GM21723 (cell line): ENCODE results near the gene SPATA17.

Source experiments
- ATAC-seq: cut with Tn5 transposase; IDR thresholded peaks from one replicate; pipeline ENCODE4 v1.9.1; 2021; ENCODE audit warnings: mild to moderate bottlenecking, moderate library complexity; ENCODE audit not compliant: unreplicated experiment

The SPATA17 gene

GRCh38 chr1:217839161-217839560, 208.0 kb downstream of the SPATA17 start:
- ATAC-seq, result no peak

DNA sequence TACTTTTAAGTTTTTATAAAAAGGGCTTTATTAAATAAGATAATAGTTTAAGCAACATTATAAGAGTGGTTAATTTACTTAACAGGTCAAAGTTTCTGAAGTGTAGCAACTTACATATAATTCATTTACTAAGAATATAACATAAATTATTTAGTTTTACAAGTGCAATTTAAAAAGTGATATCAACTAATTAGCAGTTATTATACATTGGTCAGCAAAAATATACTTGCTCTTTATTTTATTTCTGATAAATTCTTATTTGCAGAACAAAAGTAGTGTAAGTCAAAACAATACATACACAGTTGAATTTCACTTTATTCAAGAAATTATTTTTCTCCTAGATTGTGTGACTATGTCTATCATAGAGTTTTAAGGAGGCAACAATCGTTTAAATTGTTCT, 215.6 kb downstream of the SPATA17 start:
- no peak for ATAC-seq

DNA sequence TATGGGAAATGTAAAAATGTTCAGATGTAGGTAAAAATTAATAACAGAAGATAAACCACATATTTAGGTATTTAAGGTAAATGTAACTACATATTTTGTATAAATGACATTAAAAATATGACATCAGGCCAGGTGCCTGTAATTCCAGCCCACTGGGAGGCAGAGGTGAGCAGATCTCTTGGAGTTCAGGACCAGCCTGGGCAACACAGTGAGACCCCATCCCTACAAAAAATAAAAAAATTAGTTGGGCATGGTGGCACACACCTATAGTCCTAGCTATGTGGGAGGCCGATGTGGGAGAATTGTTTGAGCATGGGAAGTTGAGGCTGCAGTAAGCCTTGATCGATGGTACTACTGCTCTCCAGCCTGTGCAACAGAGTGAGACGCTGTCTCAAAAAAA, 216.5 kb downstream of the SPATA17 start:
- no peak for ATAC-seq

GRCh38 chr1:217856342-217857034, 225.3 kb downstream of the SPATA17 start:
- no peak for ATAC-seq

GRCh38 chr1:217857061-217857460, 225.9 kb downstream of the SPATA17 start:
- ATAC-seq, result no peak

GRCh38 chr1:217861658-217862057, 230.5 kb downstream of the SPATA17 start:
- ATAC-seq, result no peak

GRCh38 chr1:217867446-217867995, 236.4 kb downstream of the SPATA17 start:
- ATAC-seq, result no peak

GRCh38 chr1:217871955-217872354, 240.8 kb downstream of the SPATA17 start:
- no peak for ATAC-seq

DNA sequence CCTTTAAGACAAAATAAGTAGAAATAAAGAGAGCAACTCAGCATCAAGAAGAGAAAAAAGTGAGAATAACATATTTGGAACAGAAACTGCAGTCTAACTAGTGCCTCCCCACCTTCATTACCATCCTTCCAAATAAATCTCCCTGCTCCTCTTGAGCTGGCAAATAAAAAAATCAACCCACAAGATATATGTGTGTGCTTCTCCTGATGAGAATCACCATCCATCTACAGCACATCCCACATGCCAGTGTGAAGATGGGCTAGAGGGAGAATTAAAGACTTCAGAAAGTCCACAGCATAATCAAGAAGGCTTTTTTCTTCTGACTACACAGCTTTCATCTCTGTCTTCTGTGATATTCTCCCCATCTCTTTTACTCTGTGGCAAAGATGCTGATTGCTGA, 244.1 kb downstream of the SPATA17 start:
- no peak for ATAC-seq

GRCh38 chr1:217876401-217876800, 245.3 kb downstream of the SPATA17 start:
- no peak for ATAC-seq

DNA sequence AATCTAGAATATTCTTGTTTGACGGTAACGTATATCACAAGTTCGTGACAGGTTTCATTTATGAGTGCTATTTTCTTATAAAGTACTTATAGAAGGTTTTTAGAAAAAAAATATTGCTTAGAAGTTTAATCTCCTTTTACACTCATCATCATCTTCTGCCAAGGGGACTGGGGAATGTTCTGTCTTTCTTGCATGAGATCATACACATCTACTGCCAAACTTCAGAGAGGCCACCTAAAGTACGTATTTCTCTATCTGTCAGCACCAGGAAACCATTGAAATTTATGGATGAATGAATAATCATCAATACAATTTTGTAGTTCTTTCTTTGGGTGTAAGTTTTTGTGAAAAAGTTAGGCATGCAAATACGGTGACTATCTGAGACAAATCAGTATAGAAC, 245.8 kb downstream of the SPATA17 start:
- no peak for ATAC-seq

- no peak for ATAC-seq
These were observed 250.0 kb downstream of the SPATA17 start for GRCh38 chr1:217881131-217881543.

DNA sequence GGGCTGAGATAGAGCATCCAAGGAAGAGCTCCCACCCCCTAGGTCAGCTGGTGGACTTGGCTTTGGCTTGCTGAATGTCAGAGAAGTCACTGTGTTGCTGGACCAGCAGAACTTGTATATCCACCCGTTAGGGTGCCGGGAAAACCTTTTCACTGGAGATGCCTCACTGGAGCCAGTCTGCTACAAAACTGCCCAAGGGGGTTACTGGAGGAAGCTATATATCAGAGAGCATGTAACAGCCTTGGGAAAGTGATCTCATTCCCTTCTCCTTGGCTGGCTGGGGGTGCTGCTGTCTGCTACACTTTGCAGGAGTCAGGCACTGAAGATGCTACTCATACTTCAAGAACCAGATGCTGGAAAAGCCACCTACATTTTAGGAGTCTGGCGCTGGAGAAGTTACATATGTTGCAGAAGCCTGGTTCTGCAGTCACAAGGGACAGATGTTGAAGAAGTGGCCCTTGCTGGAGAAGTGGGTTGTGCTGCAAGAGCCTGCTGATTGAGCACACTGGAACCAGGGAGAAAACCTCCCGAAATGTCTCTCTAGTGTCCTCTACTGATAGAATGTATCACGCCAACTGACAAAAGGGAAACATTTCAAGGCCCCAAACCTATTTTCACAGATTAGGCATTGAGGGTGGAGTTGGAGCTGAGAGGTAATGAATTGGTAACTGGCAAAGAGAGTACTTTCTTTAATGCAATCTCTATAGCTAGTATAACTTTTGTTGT, 250.6 kb downstream of the SPATA17 start:
- ATAC-seq, result no peak

GRCh38 chr1:217885181-217885580, 254.0 kb downstream of the SPATA17 start:
- ATAC-seq, result no peak

GRCh38 chr1:217888328-217888727, 257.2 kb downstream of the SPATA17 start:
- ATAC-seq, result no peak

- ATAC-seq, result no peak
These were observed 258.3 kb downstream of the SPATA17 start for GRCh38 chr1:217889401-217889800.

DNA sequence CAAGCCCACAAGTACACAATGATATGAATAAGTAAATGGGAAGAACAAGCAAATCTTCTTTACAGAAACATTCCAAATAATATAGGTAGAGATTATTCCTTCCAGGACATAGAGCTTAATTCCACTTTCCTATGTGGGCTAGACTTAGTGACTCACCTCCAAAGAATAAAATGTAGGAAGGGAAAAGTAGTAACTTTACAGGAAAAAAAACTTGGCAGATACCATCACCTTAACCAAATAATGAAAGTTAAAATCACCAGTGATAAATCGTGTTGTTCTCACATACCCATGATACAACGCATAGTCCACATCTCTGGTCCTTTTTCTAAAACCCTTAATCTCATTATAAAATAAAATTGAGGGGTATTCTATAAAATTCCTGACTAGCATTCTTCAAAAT, 260.8 kb downstream of the SPATA17 start:
- no peak for ATAC-seq

DNA sequence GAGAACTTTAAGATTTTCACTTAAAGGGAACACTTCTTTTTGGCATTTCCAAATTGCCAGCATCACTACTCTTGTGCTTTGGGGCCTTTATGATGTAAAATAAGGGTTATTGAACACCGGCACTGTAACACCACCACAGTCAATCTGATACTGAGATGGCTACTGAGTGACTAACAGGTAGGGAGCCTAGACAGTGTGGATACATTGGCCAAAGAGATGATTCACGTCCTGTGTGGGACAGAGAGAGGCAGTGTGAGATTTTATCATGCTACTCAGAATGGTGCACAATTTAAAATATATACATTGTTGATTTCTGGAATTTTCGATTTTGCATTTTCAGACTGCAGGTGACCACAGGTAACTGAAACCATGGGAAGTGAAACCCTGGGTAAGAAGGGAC, 261.6 kb downstream of the SPATA17 start:
- ATAC-seq, result no peak

DNA sequence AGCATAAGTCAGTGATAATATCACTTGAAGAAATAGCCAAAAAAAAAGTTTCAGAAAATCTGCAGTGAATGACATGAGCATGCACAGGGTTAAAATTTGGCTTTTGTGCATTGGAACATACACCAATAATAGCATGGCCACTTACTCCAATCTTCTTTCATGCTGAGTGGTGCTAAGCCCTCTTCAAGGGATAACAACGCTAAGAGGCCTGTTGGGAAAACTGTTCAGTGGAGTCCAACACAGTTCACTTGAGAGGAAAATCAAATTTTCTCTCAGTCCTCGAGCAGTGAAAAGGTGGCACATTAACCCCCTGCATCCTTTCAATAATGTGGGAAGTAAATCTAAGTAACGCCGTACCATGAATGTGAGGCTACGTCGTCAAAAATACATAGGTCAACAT, 264.7 kb downstream of the SPATA17 start:
- ATAC-seq, result no peak

DNA sequence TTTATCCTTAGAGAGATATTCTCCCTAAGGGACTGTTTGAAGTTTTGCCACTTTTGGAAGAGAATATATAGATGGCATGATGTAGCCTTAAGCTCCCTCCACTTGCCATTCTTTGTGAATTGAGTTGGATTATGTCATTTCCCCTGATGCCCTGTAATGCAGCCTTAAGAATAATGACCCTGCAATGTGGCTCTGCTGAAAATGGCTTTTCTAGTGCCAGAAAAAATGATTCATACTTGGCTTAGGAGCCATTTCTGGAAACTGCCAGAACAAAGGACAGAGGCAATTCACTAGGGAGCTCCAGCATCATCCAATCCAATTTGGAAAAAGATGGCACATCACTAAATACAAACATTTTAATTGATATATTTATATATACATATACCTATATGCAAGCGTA, 265.3 kb downstream of the SPATA17 start:
- ATAC-seq, result no peak

DNA sequence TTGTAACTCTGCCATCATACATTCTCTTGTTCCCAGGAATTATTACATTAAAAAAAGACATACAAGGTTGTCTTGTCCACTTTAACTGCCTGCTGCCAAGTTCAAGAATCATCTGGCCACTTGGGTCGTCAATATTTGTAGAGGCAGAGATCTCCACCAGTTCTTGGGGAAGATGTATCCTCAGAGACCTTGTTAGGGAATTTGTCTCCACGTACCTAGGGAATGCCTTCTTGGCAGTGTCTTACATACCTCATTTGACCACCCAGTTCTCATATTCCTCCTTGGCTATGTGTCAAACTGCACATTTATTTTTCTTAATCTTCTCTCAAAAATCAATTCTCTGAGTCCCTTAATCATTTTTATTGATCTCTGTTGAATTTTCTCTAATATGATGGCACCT, 266.0 kb downstream of the SPATA17 start:
- no peak for ATAC-seq

GRCh38 chr1:217899614-217900013, 268.5 kb downstream of the SPATA17 start:
- no peak for ATAC-seq
